Gastrocnemius medialis (tissue), 4 donors: ENCODE measurements around the gene RPL28. TPM values are rescaled to one million over a fixed set of nuclear protein-coding genes. Genes with fewer than 3 reads are reported as not detected.

Source experiments
- ATAC-seq, 2 donors: fragments of 150-250 bp; one replicate each; pipeline ENCODE4 v1.9.1; 2016
- DNase-seq, 2 donors: peaks; one replicate each; pipeline ENCODE4 v3.0.0-alpha.2; 2019
- H3K27ac ChIP-seq, 4 donors: fragments of 200-600 bp; sonication (generic); 1 replicate in 1 of 4; 2 replicates in 3 of 4; pipeline ENCODE4 v1.5.1; 2016 to 2018; ENCODE audit warnings: mild to moderate bottlenecking in 2 of 4, moderate library complexity in 1 of 4
- H3K27me3 ChIP-seq, 3 donors: fragments of 200-600 bp; sonication (generic) in 2 of 3; 1 replicate in 1 of 3; 2 replicates in 2 of 3; pipeline versions ENCODE4 v1.5.1 to v1.6.0; 2016 to 2019; ENCODE audit warnings: mild to moderate bottlenecking in 1 of 3, moderate library complexity in 1 of 3
- H3K36me3 ChIP-seq, 2 donors: fragments of 200-600 bp; sonication (generic) in 1 of 2; one replicate each; pipeline ENCODE4 v1.5.1; 2017 to 2018
- H3K4me1 ChIP-seq, 2 donors: fragments of 200-600 bp; sonication (generic) in 1 of 2; one replicate each; pipeline ENCODE4 v1.5.1; 2016 to 2017; ENCODE audit warnings: mild to moderate bottlenecking in 2 of 2
- H3K4me3 ChIP-seq, 4 donors: fragments of 200-600 bp; sonication (generic) in 3 of 4; 1 replicate in 1 of 4; 2 replicates in 3 of 4; pipeline ENCODE4 v1.5.1; 2016 to 2019; ENCODE audit warnings: mild to moderate bottlenecking in 2 of 4
- H3K9me3 ChIP-seq, 3 donors: fragments of 200-600 bp; sonication (generic) in 2 of 3; 1 replicate in 1 of 3; 2 replicates in 2 of 3; pipeline ENCODE4 v1.5.1; 2016 to 2019
- CTCF ChIP-seq, 5 experiments: fragments of 450-650 bp in 3 of 5; fragments of 200-600 bp in 2 of 5; sonication (generic) in 2 of 5; IDR thresholded peaks in 4 of 5; conservative IDR thresholded peaks in 1 of 5; 1 replicate in 4 of 5; 2 replicates in 1 of 5; pipeline ENCODE4 v1.5.1; 2016 to 2019; ENCODE audit warnings: antibody characterized with exemption in 5 of 5, mild to moderate bottlenecking in 3 of 5, moderate library complexity in 3 of 5
- POLR2A ChIP-seq, 2 donors: fragments of 450-650 bp; IDR thresholded peaks; one replicate each; pipeline ENCODE4 v1.6.1; 2017; ENCODE audit warnings: antibody characterized with exemption in 2 of 2, mild to moderate bottlenecking in 2 of 2, moderate library complexity in 2 of 2
- in situ Hi-C, 4 donors: fragments of 200-750 bp; cut with MboI; loops; one replicate each; pipeline versions ENCODE4 v1.15.0 to v1.8.0; 2017; ENCODE audit warnings: low sequenced_read_pairs in 4 of 4
- intact Hi-C: fragments of 100-400 bp; cut with DNase I; formaldehyde crosslinking; loops from one replicate; pipeline ENCODE4 v1.15.1; 2023; ENCODE audit warnings: low total_unique reads
- total RNA-seq, 4 donors: library from RNA; depleted of rRNA; stranded (reverse); fragments of >200 nt; gene quantifications; one replicate each; pipeline versions ENCODE4 v1.1.0 to v1.2.3, GENCODE V29; 2016

The RPL28 gene
- total RNA-seq, 4 donors from 2014 or later, result 123 to 278 (median 206) TPM

- peaks cover 0 to 28% of the 10 kb centered on the region in 2 donors for H3K36me3 ChIP-seq
- H3K4me1 ChIP-seq, result peaks cover 16 to 30% of the 10 kb centered on the region in 2 donors
- no peak overlapping the region for H3K4me3 ChIP-seq
- in situ Hi-C loops, result no loop called here
- no peak for TF ChIP-seq POLR2A (IDR thresholded peaks at IDR 0.05)
- TF ChIP-seq CTCF (IDR thresholded peaks at IDR 0.05 in 4 of 5, conservative IDR thresholded peaks at IDR 0.05 in 1 of 5), result no peak
- H3K9me3 ChIP-seq, result no peaks in the 10 kb centered on the region
- intact Hi-C loops, result loop anchor here (5.0 to 10.0 kb wide), 2 partner anchors 88 to 275 kb away; partner anchors contain the start of genes PPP1R12C and ZNF628
- no peaks in the 10 kb centered on the region for H3K27me3 ChIP-seq
- no peak overlapping the region for H3K27ac ChIP-seq
- DNase-seq (no peak), ATAC-seq (no peak)
These were observed 3.9 kb downstream of the RPL28 start for GRCh38 chr19:55389386-55390317.

DNA sequence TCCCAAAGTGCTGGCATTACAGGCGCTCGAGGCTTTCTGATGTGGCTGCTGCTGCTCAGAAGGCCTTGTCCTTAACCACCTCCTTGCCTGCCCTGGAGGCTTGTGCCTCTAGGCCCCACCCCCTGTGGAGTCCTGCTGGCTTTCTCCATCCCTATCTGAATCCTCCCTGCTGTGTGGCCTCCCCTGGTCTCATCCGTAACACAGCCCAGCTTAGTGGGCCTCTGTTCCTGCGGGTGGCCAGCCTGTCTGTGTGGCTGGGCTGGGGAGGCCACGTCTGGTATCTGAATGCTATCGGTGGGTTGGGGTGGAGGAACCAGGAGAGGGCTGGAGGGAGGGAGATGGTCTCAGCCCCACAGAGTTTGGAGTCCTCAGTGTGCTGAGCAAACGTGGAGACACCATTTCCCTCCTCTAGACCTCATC, 4.7 kb downstream of the RPL28 start:
- in situ Hi-C loops, result no loop called here
- H3K4me1 ChIP-seq, result peaks cover 12 to 25% of the 10 kb centered on the region in 2 donors
- H3K27ac ChIP-seq, result no peak overlapping the region

DNA sequence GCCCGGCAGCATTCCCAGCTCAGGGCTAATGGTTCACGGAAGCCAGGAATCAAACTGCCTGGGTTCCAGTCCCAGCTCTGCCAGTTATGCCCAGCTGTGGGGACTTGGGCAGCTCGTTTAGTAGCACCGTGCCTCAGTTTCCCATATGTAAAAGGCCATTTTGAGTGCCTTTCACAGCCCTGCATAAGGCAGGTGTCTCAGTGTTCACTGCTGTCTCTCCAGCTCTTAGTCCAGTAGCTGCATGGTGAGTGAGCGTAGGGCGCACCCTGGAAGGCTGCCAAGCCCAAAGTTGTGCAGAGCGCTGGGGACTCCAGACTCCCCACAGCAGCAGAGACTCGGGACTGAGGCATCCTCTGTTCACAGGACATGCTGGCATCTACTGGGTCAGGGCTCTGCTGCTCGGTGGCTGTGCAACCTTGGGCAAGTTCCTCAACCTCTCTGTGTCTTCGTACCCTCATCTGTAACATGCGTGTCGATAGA, 5.5 kb downstream of the RPL28 start:
- H3K4me3 ChIP-seq, result no peak overlapping the region
- peak overlapping the region in 1 of 4 donors; percentile 35 for H3K27ac ChIP-seq
- in situ Hi-C loops (no loop called here), intact Hi-C loops (no loop called here)
- no peaks in the 10 kb centered on the region for H3K27me3 ChIP-seq
- H3K9me3 ChIP-seq, result no peaks in the 10 kb centered on the region
- TF ChIP-seq POLR2A (IDR thresholded peaks at IDR 0.05), result no peak
- no peak for TF ChIP-seq CTCF (IDR thresholded peaks at IDR 0.05 in 4 of 5, conservative IDR thresholded peaks at IDR 0.05 in 1 of 5)
- H3K4me1 ChIP-seq, result peaks cover 12 to 25% of the 10 kb centered on the region in 2 donors
- H3K36me3 ChIP-seq, result peaks cover 0 to 28% of the 10 kb centered on the region in 2 donors
- ATAC-seq (no peak), DNase-seq (no peak)

More for the DNA sequence above, 4.7 kb downstream of the RPL28 start:
- Histone ChIP-seq H3K36me3 (peaks cover 0 to 28% of the 10 kb centered on the region in 2 donors), H3K9me3 (no peaks in the 10 kb centered on the region), H3K4me3 (no peak overlapping the region), H3K27me3 (no peaks in the 10 kb centered on the region)
- intact Hi-C loops, result no loop called here
- TF ChIP-seq POLR2A (IDR thresholded peaks at IDR 0.05), result no peak
- no peak for TF ChIP-seq CTCF (IDR thresholded peaks at IDR 0.05 in 4 of 5, conservative IDR thresholded peaks at IDR 0.05 in 1 of 5)
- ATAC-seq, result no peak
- no peak for DNase-seq

DNA sequence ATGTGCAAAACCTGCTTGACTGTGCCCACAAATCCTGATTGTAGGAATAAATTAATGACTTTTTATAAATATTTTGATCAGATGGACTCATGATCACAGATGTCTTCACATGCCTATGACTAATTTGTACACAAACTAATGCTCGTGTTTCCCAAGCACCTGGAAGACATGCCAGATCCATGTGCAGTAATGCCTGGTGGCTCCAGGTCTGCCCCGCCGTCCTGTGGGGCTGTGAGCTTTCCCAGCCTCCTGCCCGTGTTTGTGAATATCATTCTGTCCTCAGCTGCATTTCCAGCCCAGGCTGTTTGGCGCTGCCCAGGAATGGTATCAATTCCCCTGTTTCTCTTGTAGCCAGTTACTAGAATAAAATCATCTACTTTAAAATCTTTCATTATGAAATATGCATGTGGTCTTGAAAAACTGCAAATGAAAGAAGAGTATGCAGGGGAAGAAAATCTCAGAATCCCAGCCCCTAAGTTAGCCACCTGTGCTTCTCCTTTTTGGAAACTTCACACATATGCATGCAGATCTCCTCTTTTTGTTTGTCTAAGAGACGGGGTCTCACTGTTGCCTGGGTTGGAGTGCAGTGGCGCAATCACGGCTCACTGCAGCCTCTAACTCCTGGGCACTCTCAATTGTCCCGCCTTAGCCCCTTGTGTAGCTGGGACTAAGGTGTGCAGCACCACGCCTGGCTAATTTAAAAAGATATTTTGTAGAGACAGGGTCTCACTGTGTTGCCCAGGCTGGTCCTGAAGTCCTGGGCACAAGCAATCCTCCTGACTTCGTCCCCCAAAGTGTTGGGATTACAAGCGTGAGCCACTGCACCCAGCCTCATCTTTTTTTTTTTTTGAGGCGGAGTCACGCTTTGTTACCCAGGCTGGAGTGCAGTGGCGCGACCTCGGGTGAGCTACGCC, 6.2 kb downstream of the RPL28 start:
- Histone ChIP-seq H3K27me3 (no peaks in the 10 kb centered on the region), H3K9me3 (no peaks in the 10 kb centered on the region), H3K4me3 (no peak overlapping the region), H3K27ac (peak overlapping the region in 1 of 4 donors; percentile 35), H3K36me3 (peaks cover 0 to 28% of the 10 kb centered on the region in 2 donors), H3K4me1 (peaks cover 6 to 18% of the 10 kb centered on the region in 2 donors)
- ATAC-seq, result peak in 1 of 2 donors; percentile 46
- intact Hi-C loops, result no loop called here
- TF ChIP-seq POLR2A (IDR thresholded peaks at IDR 0.05), result no peak
- TF ChIP-seq CTCF (IDR thresholded peaks at IDR 0.05 in 4 of 5, conservative IDR thresholded peaks at IDR 0.05 in 1 of 5), result no peak
- in situ Hi-C loops, result no loop called here
- DNase-seq, result no peak
